ENCODE data around the gene IL33. TPM values are rescaled to one million over a fixed set of nuclear protein-coding genes. Genes with fewer than 3 reads are reported as not detected.

The IL33 gene
- total and polyA plus RNA-seq, 2 of the 4 experiments (the other 2 are of a cell fraction) = not detected

- Histone ChIP-seq H2AFZ (replicated peaks; ENCODE audit: low read length, poor library complexity) (no peak overlapping the region), H3K27me3 (ENCODE audit: control insufficient read depth, insufficient read depth, low read length) (0 out of 2 replicates have a peak, but pooled peaks cover 2% of the 10 kb centered on the region), H4K91ac (ENCODE audit: insufficient read depth, low read depth, low read length) (no peak overlapping the region), H3K18ac (ENCODE audit: low read depth, low read length) (no peak overlapping the region), H2BK15ac (ENCODE audit: low read depth, low read length) (no peak overlapping the region), H3K9me3 (ENCODE audit: control insufficient read depth, insufficient read depth, low read length) (no peaks in the 10 kb centered on the region), H2BK20ac (ENCODE audit: low read depth, low read length) (no peak overlapping the region), H3K23ac (ENCODE audit: low read depth, low read length) (no peak overlapping the region), H3K9ac (ENCODE audit: low read depth, low read length) (no peak overlapping the region), H4K8ac (ENCODE audit: low read depth in 2 of 2, low read length in 2 of 2) (no peak overlapping the region), H3K4me1 (ENCODE audit: control insufficient read depth, insufficient read depth, low read length) (no peaks in the 10 kb centered on the region), H2BK5ac (ENCODE audit: low read depth, low read length, poor library complexity, severe bottlenecking) (no peak overlapping the region), H3K4me3 (ENCODE audit: insufficient read depth, low read depth, low read length) (no peak overlapping the region), H3K4me2 (ENCODE audit: low read depth, low read length) (no peak overlapping the region), H3K4ac (ENCODE audit: low read depth, low read length) (no peak overlapping the region), H2AK9ac (replicated peaks; ENCODE audit: low read depth, low read length, poor library complexity) (no peak overlapping the region), H3K27ac (ENCODE audit: insufficient read depth, low read length) (no peak overlapping the region), H3K14ac (replicated peaks; ENCODE audit: low read depth, low read length) (no peak overlapping the region), H3K9me1 (ENCODE audit: insufficient read depth, low read length) (no peaks in the 10 kb centered on the region), H4K20me1 (ENCODE audit: insufficient read depth, low read length) (no peaks in the 10 kb centered on the region), H3K79me1 (ENCODE audit: low read depth in 1 of 2, low read length in 2 of 2) (no peaks in the 10 kb centered on the region), H2BK120ac (ENCODE audit: low read depth, low read length) (no peak overlapping the region), H2AK5ac (ENCODE audit: low read depth, low read length) (no peak overlapping the region), H4K5ac (ENCODE audit: low read depth, low read length) (no peak overlapping the region), H3K36me3 (ENCODE audit: control insufficient read depth, insufficient read depth, low read length) (no peaks in the 10 kb centered on the region), H3K56ac (ENCODE audit: extremely low read depth, insufficient read depth, low read length) (no peak overlapping the region)
- dilution Hi-C loops (cut with HindIII; ENCODE audit: low sequenced_read_pairs, unreplicated experiment) (no loop called here), intact Hi-C loops (cut with micrococcal nuclease) (no loop called here), in situ Hi-C loops (cut with MboI; ENCODE audit: low sequenced_read_pairs) (no loop called here)
- WGBS, 2 experiments (ENCODE audit: extremely low coverage in 2 of 2, insufficient read length in 1 of 2) = no CpG with 5 or more reads among the region's 2 CpGs
- no TSS peak for BruUV-seq (replicated peaks)
- ChIA-PET CTCF (interaction anchor here (0.6 kb wide), 1 partner anchor 13 kb away, joined by 3 read pairs; no protein-coding TSS in a partner anchor), POLR2A (ENCODE audit: unreplicated experiment) (no interaction called here)
- DNase-seq = no peak
- TF ChIP-seq MAZ (IDR thresholded peaks at IDR 0.05; ENCODE audit: borderline replicate concordance, low read depth, low read length) (no peak), BHLHE40 (IDR thresholded peaks at IDR 0.05; ENCODE audit: low read depth, low read length) (no peak), FOS (IDR thresholded peaks at IDR 0.05; ENCODE audit: low read depth, low read length) (no peak)
- ATAC-seq (ENCODE audit: low read depth) = no peak
Observed at GRCh38 chr9:6186691-6187090, 28.9 kb upstream of the IL33 start.

All from IMR-90 (cell line).